IMR-90 (cell line): Measurements from ENCODE around the gene DUSP16.

Experiments used
- CEBPB ChIP-seq: IDR thresholded peaks from 2 replicates; pipeline ENCODE4 v1.6.1; 2012; ENCODE audit warnings: low read depth, low read length, improper control_type of control experiment
- FOS ChIP-seq: fragments of 150-350 bp; IDR thresholded peaks from 2 replicates; pipeline ENCODE4 v1.6.1; 2016; ENCODE audit warnings: low read depth, low read length
- POLR2A ChIP-seq: IDR thresholded peaks from 2 replicates; pipeline ENCODE4 v1.6.1; 2012; ENCODE audit warnings: mild to moderate bottlenecking, low read depth, low read length
- RAD21 ChIP-seq: IDR thresholded peaks from 2 replicates; pipeline ENCODE4 v1.6.1; 2012; ENCODE audit warnings: low read length, improper control_type of control experiment
- RFX5 ChIP-seq: IDR thresholded peaks from 2 replicates; pipeline ENCODE4 v1.8.0; 2012; ENCODE audit warnings: low read depth, mild to moderate bottlenecking, low read length, moderate library complexity
- TF ChIP-seq, protein P1 (sequence below): conservative IDR thresholded peaks from 2 replicates; pipeline ENCODE4 v1.5.1; 2012; ENCODE audit warnings: mild to moderate bottlenecking, low read depth, low read length, improper control_type of control experiment

DNA sequence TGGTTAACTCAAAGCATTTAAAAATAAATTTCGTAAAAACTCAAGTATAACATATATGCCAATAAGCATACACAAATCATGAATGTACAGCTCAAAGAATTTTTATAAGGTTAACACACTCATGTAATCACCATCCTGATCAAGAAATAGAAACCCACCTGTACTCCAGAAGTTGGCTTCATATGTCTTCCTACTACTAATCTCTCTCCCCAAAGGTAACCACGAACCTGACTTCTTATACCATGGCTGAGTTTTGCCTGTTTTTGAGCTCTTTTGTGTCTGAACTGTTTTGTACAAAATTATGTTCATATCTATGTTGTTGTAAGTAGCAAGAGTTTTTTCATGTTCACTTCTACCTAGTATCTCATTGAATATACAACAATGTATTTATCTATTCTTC, 18.7 kb downstream of the DUSP16 start:
- TF ChIP-seq RAD21 (no peak), CEBPB (no peak), FOS (no peak), POLR2A (no peak), RFX5 (no peak)
- TF ChIP-seq, protein P1, sequence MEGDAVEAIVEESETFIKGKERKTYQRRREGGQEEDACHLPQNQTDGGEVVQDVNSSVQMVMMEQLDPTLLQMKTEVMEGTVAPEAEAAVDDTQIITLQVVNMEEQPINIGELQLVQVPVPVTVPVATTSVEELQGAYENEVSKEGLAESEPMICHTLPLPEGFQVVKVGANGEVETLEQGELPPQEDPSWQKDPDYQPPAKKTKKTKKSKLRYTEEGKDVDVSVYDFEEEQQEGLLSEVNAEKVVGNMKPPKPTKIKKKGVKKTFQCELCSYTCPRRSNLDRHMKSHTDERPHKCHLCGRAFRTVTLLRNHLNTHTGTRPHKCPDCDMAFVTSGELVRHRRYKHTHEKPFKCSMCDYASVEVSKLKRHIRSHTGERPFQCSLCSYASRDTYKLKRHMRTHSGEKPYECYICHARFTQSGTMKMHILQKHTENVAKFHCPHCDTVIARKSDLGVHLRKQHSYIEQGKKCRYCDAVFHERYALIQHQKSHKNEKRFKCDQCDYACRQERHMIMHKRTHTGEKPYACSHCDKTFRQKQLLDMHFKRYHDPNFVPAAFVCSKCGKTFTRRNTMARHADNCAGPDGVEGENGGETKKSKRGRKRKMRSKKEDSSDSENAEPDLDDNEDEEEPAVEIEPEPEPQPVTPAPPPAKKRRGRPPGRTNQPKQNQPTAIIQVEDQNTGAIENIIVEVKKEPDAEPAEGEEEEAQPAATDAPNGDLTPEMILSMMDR: no peak
